ENCODE measurements around the gene USO1.

GRCh38 chr4:75821966-75822365 is 97.6 kb downstream of the USO1 start:
- TF ChIP-seq CTCF (conservative IDR thresholded peaks at IDR 0.05): no peak
- TF ChIP-seq ZFX (IDR thresholded peaks at IDR 0.05): no peak
